Karpas-422 (cell line): ENCODE measurements around the gene ANKRD50. TPM values are rescaled to one million over a fixed set of nuclear protein-coding genes. Genes with fewer than 3 reads are reported as not detected.

Experiments used
- DNase-seq: peaks from one replicate; pipeline ENCODE4 v3.0.0-alpha.2; 2015
- H2AFZ ChIP-seq: fragments of 200-600 bp; sonication (generic); 2 replicates; pipeline ENCODE4 v1.6.1; 2014; ENCODE audit warnings: antibody characterized with exemption, low read length, mixed read lengths
- H3K27ac ChIP-seq: fragments of 200-600 bp; sonication (generic); 2 replicates; pipeline ENCODE4 v1.5.1; 2014; ENCODE audit warnings: mild to moderate bottlenecking, low read length, moderate library complexity
- H3K27me3 ChIP-seq: fragments of 200-600 bp; sonication (generic); 2 replicates; pipeline ENCODE4 v1.6.1; 2014; ENCODE audit warnings: low read length, mixed read lengths
- H3K36me3 ChIP-seq: fragments of 200-600 bp; sonication (generic); 2 replicates; pipeline ENCODE4 v1.6.1; 2014; ENCODE audit warnings: low read length, mixed read lengths; ENCODE audit not compliant: insufficient read depth
- H3K4me1 ChIP-seq: fragments of 200-600 bp; sonication (generic); 2 replicates; pipeline ENCODE4 v1.6.1; 2014; ENCODE audit warnings: mild to moderate bottlenecking, low read length, mixed read lengths
- H3K4me2 ChIP-seq: fragments of 200-600 bp; sonication (generic); 2 replicates; pipeline ENCODE4 v1.6.1; 2014; ENCODE audit warnings: low read length, low read depth, mild to moderate bottlenecking; ENCODE audit not compliant: poor library complexity, severe bottlenecking
- H3K4me3 ChIP-seq: fragments of 200-600 bp; sonication (generic); 2 replicates; pipeline ENCODE4 v1.5.1; 2014; ENCODE audit warnings: mild to moderate bottlenecking, antibody characterized with exemption, low read length, mixed read lengths
- H3K79me2 ChIP-seq: fragments of 200-600 bp; sonication (generic); 2 replicates; pipeline ENCODE4 v1.6.1; 2014; ENCODE audit warnings: mild to moderate bottlenecking, low read length, mixed read lengths
- H3K9ac ChIP-seq: fragments of 200-600 bp; sonication (generic); 2 replicates; pipeline ENCODE4 v1.6.0; 2014; ENCODE audit warnings: low read length
- H3K9me2 ChIP-seq: fragments of 200-600 bp; sonication (generic), shearing (Covaris generic); replicated peaks from 2 replicates; pipeline ENCODE4 v1.6.0; 2014; ENCODE audit warnings: mild to moderate bottlenecking, low read length, moderate library complexity; ENCODE audit not compliant: insufficient read depth
- H3K9me3 ChIP-seq: fragments of 300-700, 200-600 bp; sonication (generic); 2 replicates; pipeline ENCODE4 v1.6.1; 2014; ENCODE audit warnings: low read length, mixed read lengths
- H4K20me1 ChIP-seq: fragments of 200-600 bp; sonication (generic); 2 replicates; pipeline ENCODE4 v1.6.1; 2014; ENCODE audit warnings: mild to moderate bottlenecking, antibody characterized with exemption, low read length, low read depth; ENCODE audit not compliant: insufficient read depth
- total RNA-seq: library from RNA; depleted of rRNA; stranded (reverse); fragments of >200 nt; shearing (Covaris generic); gene quantifications from 2 replicates; pipeline ENCODE4 v1.2.3, GENCODE V29; 2014; ENCODE audit warnings: low replicate concordance

The ANKRD50 gene
- total RNA-seq, 1 experiment from 2014 or later: not detected

- Histone ChIP-seq H3K9me2 (no peaks in the 10 kb centered on the region), H3K9me3 (peaks cover 11% of the 10 kb centered on the region), H4K20me1 (no peaks in the 10 kb centered on the region), H3K27me3 (no peaks in the 10 kb centered on the region), H3K4me3 (no peak overlapping the region), H3K9ac (no peak overlapping the region), H3K36me3 (no peaks in the 10 kb centered on the region), H3K4me2 (no peak overlapping the region), H3K79me2 (no peaks in the 10 kb centered on the region), H3K4me1 (no peaks in the 10 kb centered on the region), H3K27ac (no peak overlapping the region), H2AFZ (no peak overlapping the region)
- no peak for DNase-seq
These were observed 72.4 kb downstream of the ANKRD50 start for GRCh38 chr4:124640022-124640730.

DNA sequence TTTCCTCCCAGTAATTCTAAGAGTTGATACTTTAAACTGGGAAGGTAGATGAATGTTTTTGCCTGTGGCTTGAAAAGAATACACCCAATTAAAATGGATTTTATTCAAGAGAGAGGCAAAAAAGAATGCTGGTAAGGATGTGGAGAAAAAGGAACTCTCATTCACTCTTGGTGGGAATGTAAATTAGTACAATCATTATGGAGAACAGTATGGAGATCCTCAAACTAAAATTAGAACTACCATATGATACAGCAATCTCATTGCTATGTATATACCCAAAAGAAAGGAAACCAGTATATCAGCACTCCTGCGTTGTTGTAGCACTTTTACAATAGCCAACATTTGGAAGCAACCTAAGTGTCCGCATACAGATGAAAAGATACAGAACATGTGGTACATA lies 75.2 kb downstream of the ANKRD50 start:
- H3K4me3 ChIP-seq: no peak overlapping the region
- H3K9me3 ChIP-seq: peaks cover 15% of the 10 kb centered on the region
- H4K20me1 ChIP-seq: no peaks in the 10 kb centered on the region
- no peaks in the 10 kb centered on the region for H3K27me3 ChIP-seq
- no peak overlapping the region for H3K27ac ChIP-seq
- no peaks in the 10 kb centered on the region for H3K4me1 ChIP-seq
- H3K36me3 ChIP-seq: no peaks in the 10 kb centered on the region
- no peaks in the 10 kb centered on the region for H3K79me2 ChIP-seq
- no peaks in the 10 kb centered on the region for H3K9me2 ChIP-seq
- no peak overlapping the region for H3K9ac ChIP-seq
- DNase-seq: no peak
- no peak overlapping the region for H3K4me2 ChIP-seq
- H2AFZ ChIP-seq: no peak overlapping the region

GRCh38 chr4:124636788-124637187 lies 75.7 kb downstream of the ANKRD50 start:
- Histone ChIP-seq H3K36me3 (no peaks in the 10 kb centered on the region), H3K79me2 (no peaks in the 10 kb centered on the region), H3K4me1 (no peaks in the 10 kb centered on the region), H3K4me3 (no peak overlapping the region), H3K9ac (no peak overlapping the region), H3K9me3 (peaks cover 16% of the 10 kb centered on the region), H3K9me2 (no peaks in the 10 kb centered on the region), H4K20me1 (no peaks in the 10 kb centered on the region), H3K27me3 (no peaks in the 10 kb centered on the region), H3K27ac (no peak overlapping the region), H3K4me2 (no peak overlapping the region), H2AFZ (no peak overlapping the region)
- no peak for DNase-seq

GRCh38 chr4:124635331-124635730 lies 77.2 kb downstream of the ANKRD50 start:
- no peak overlapping the region for H2AFZ ChIP-seq
- no peaks in the 10 kb centered on the region for H3K9me2 ChIP-seq
- H3K27ac ChIP-seq: no peak overlapping the region
- H3K4me2 ChIP-seq: no peak overlapping the region
- H3K9me3 ChIP-seq: peaks cover 21% of the 10 kb centered on the region
- no peak for DNase-seq
- no peak overlapping the region for H3K9ac ChIP-seq
- H3K27me3 ChIP-seq: no peaks in the 10 kb centered on the region
- H3K36me3 ChIP-seq: no peaks in the 10 kb centered on the region
- no peaks in the 10 kb centered on the region for H3K79me2 ChIP-seq
- no peaks in the 10 kb centered on the region for H3K4me1 ChIP-seq
- no peak overlapping the region for H3K4me3 ChIP-seq
- H4K20me1 ChIP-seq: no peaks in the 10 kb centered on the region

GRCh38 chr4:124633285-124633941 lies 79.1 kb downstream of the ANKRD50 start:
- H3K36me3 ChIP-seq: no peaks in the 10 kb centered on the region

DNA sequence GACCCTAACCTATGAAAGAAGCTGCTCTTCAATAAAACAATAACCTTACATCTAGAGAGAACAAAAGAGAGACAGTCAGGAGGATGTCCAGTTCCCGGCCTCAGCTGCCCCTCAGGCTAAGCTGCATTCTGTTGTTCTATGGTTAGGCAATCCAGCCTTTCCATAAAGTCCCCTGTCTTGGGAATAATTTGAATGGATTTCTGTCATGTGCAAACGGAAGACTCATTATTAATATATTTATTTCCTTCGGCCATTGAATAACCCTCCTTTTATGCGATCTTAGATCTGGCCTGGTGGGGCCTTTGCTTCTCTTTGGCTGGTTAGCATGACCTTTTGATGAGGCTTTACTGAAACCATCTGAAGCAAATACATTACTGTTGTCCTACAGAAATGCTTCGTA lies 80.1 kb downstream of the ANKRD50 start:
- Histone ChIP-seq H3K27me3 (no peaks in the 10 kb centered on the region), H4K20me1 (no peaks in the 10 kb centered on the region), H3K36me3 (no peaks in the 10 kb centered on the region), H3K79me2 (no peaks in the 10 kb centered on the region), H3K27ac (no peak overlapping the region), H3K4me3 (no peak overlapping the region), H3K9me3 (peaks cover 28% of the 10 kb centered on the region), H3K9me2 (no peaks in the 10 kb centered on the region), H3K4me2 (no peak overlapping the region), H2AFZ (no peak overlapping the region), H3K4me1 (no peaks in the 10 kb centered on the region), H3K9ac (no peak overlapping the region)
- no peak for DNase-seq

More at GRCh38 chr4:124633285-124633941, 79.1 kb downstream of the ANKRD50 start:
- H3K9me2 ChIP-seq: no peaks in the 10 kb centered on the region
- H3K27ac ChIP-seq: no peak overlapping the region
- H2AFZ ChIP-seq: no peak overlapping the region
- no peaks in the 10 kb centered on the region for H3K27me3 ChIP-seq
- no peaks in the 10 kb centered on the region for H3K4me1 ChIP-seq
- peaks cover 30% of the 10 kb centered on the region for H3K9me3 ChIP-seq
- H3K9ac ChIP-seq: no peak overlapping the region
- H3K4me3 ChIP-seq: no peak overlapping the region
- no peak overlapping the region for H3K4me2 ChIP-seq
- no peaks in the 10 kb centered on the region for H4K20me1 ChIP-seq
- no peaks in the 10 kb centered on the region for H3K79me2 ChIP-seq
- no peak for DNase-seq

- H3K36me3 ChIP-seq: no peaks in the 10 kb centered on the region
- H3K9me2 ChIP-seq: no peaks in the 10 kb centered on the region; the same call in 1 of the 2 replicates
- no peak overlapping the region for H2AFZ ChIP-seq
- no peaks in the 10 kb centered on the region for H3K4me1 ChIP-seq
- no peaks in the 10 kb centered on the region for H4K20me1 ChIP-seq
- H3K27ac ChIP-seq: no peak overlapping the region
- no peak overlapping the region for H3K9ac ChIP-seq
- no peak overlapping the region for H3K4me2 ChIP-seq
- no peaks in the 10 kb centered on the region for H3K79me2 ChIP-seq
- DNase-seq: no peak
- peaks cover 24% of the 10 kb centered on the region for H3K9me3 ChIP-seq
- H3K27me3 ChIP-seq: no peaks in the 10 kb centered on the region
- H3K4me3 ChIP-seq: no peak overlapping the region
These were observed 80.8 kb downstream of the ANKRD50 start for GRCh38 chr4:124631760-124632159.

DNA sequence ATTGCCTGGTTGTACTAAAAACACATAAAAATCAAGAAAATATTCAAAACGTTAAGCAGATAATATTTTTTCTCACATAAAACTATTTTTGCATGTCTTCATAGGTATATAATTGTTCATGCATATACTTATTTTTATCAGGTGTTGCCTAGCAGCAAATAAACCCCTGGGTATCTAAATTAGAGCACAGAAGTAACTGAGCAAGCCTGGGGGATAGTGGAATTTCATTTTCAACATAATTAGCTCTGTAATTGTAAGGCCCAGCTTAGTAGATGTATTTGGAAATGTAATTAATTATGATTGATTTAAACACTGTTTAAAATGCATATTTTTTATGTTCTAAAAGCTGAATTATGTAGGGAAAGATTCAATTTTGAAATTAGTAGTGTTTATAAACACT lies 82.9 kb downstream of the ANKRD50 start:
- no peak overlapping the region for H2AFZ ChIP-seq
- DNase-seq: no peak
- H3K27me3 ChIP-seq: no peaks in the 10 kb centered on the region

More for the DNA sequence above, 82.9 kb downstream of the ANKRD50 start:
- H3K4me2 ChIP-seq: no peak overlapping the region
- no peak overlapping the region for H3K9ac ChIP-seq
- H3K4me1 ChIP-seq: no peaks in the 10 kb centered on the region
- no peaks in the 10 kb centered on the region; the same call in 1 of the 2 replicates for H3K9me2 ChIP-seq
- peaks cover 22% of the 10 kb centered on the region; the same call in 1 of the 2 replicates for H3K9me3 ChIP-seq
- H4K20me1 ChIP-seq: no peaks in the 10 kb centered on the region
- H3K36me3 ChIP-seq: no peaks in the 10 kb centered on the region
- H3K79me2 ChIP-seq: no peaks in the 10 kb centered on the region
- H3K27ac ChIP-seq: no peak overlapping the region
- no peak overlapping the region for H3K4me3 ChIP-seq
